Glomerular visceral epithelial cell (primary cell): Measurements from ENCODE around the gene ERGIC1.
A peak's percentile ranks its signal among the peaks of the same experiment; 100 is the strongest.

Experiments
- DNase-seq: peaks from one replicate; pipeline ENCODE4 v3.0.0-alpha.2; 2016; ENCODE audit errors: extremely low spot score

Gene ERGIC1

GRCh38 chr5:172901788-172902496 lies 67.9 kb downstream of the ERGIC1 start:
- peak; percentile 79 for DNase-seq

GRCh38 chr5:172902497-172903472 lies 68.7 kb downstream of the ERGIC1 start:
- peak; percentile 97 for DNase-seq

GRCh38 chr5:172903790-172904189 lies 69.7 kb downstream of the ERGIC1 start:
- DNase-seq: peak; percentile 95

- DNase-seq: no peak
These were observed 70.2 kb downstream of the ERGIC1 start for GRCh38 chr5:172904312-172904642.

- peak; percentile 97 for DNase-seq
These were observed 70.7 kb downstream of the ERGIC1 start for GRCh38 chr5:172904643-172905345.

- DNase-seq: no peak
These were observed 71.5 kb downstream of the ERGIC1 start for GRCh38 chr5:172905346-172906140.

- no peak for DNase-seq
These were observed 72.4 kb downstream of the ERGIC1 start for GRCh38 chr5:172906436-172906835.

- no peak for DNase-seq
These were observed 72.8 kb downstream of the ERGIC1 start for GRCh38 chr5:172906888-172907287.

GRCh38 chr5:172907657-172908056 lies 73.6 kb downstream of the ERGIC1 start:
- DNase-seq: no peak

- DNase-seq: no peak
These were observed 74.6 kb downstream of the ERGIC1 start for GRCh38 chr5:172908662-172909061.

- DNase-seq: no peak
These were observed 76.0 kb downstream of the ERGIC1 start for GRCh38 chr5:172909931-172910502.

- DNase-seq: peak; percentile 95
These were observed 77.0 kb downstream of the ERGIC1 start for GRCh38 chr5:172910828-172911627.

GRCh38 chr5:172911628-172911880 lies 77.5 kb downstream of the ERGIC1 start:
- DNase-seq: no peak

- DNase-seq: no peak
These were observed 77.9 kb downstream of the ERGIC1 start for GRCh38 chr5:172911976-172912375.

- no peak for DNase-seq
These were observed 79.2 kb downstream of the ERGIC1 start for GRCh38 chr5:172913117-172913850.

- DNase-seq: no peak
These were observed 81.5 kb downstream of the ERGIC1 start for GRCh38 chr5:172915514-172915913.

GRCh38 chr5:172918421-172919371 lies 84.6 kb downstream of the ERGIC1 start:
- DNase-seq: no peak

- no peak for DNase-seq
These were observed 85.7 kb downstream of the ERGIC1 start for GRCh38 chr5:172919525-172920446.
